SK-N-SH treated with all-trans-retinoic acid at 6 μM for 48 hours (cell line): ENCODE data around the gene CLCN3.

Experiments
- ATAC-seq: fragments of 200-7000 bp; cut with Tn5 transposase; 3 replicates; pipeline ENCODE4 v1.9.1; 2020; ENCODE audit warnings: mild to moderate bottlenecking, moderate library complexity
- CREB5 ChIP-seq: fragments of 250-450 bp; sonication (Bioruptor Pico); IDR thresholded peaks from 2 replicates; pipeline ENCODE4 v1.5.1; 2020; ENCODE audit warnings: low read depth, mild to moderate bottlenecking, moderate library complexity
- CSDC2 ChIP-seq: fragments of 250-450 bp; sonication (Bioruptor Pico); IDR thresholded peaks from 2 replicates; pipeline ENCODE4 v1.5.0; 2020; ENCODE audit warnings: mild to moderate bottlenecking, moderate library complexity
- ESRRG ChIP-seq: fragments of 250-450 bp; sonication (Bioruptor Pico); IDR thresholded peaks from 2 replicates; pipeline ENCODE4 v1.6.1; 2021; ENCODE audit warnings: mild to moderate bottlenecking
- ISL1 ChIP-seq: fragments of 250-450 bp; sonication (Bioruptor Pico); IDR thresholded peaks from 2 replicates; pipeline ENCODE4 v2.1.2; 2022; ENCODE audit warnings: mild to moderate bottlenecking, moderate library complexity
- OSR1 ChIP-seq: fragments of 250-450 bp; sonication (Bioruptor Pico); IDR thresholded peaks from 2 replicates; pipeline ENCODE4 v1.8.0; 2022; ENCODE audit warnings: moderate library complexity, mild to moderate bottlenecking, inconsistent platforms
- POU6F1 ChIP-seq: fragments of 250-450 bp; sonication (Bioruptor Pico); IDR thresholded peaks from 2 replicates; pipeline ENCODE4 v1.8.0; 2021; ENCODE audit warnings: low read depth, mild to moderate bottlenecking, moderate library complexity, borderline replicate concordance
- PPARA ChIP-seq: fragments of 250-450 bp; sonication (Bioruptor Pico); IDR thresholded peaks from 2 replicates; pipeline ENCODE4 v1.5.0; 2020; ENCODE audit warnings: mild to moderate bottlenecking, borderline replicate concordance
- RARB ChIP-seq: fragments of 250-450 bp; sonication (Bioruptor Pico); IDR thresholded peaks from 2 replicates; pipeline ENCODE4 v1.8.0; 2021; ENCODE audit warnings: mild to moderate bottlenecking, moderate library complexity
- TOX ChIP-seq: fragments of 250-450 bp; sonication (Bioruptor Pico); IDR thresholded peaks from 2 replicates; pipeline ENCODE4 v1.8.0; 2021; ENCODE audit warnings: mild to moderate bottlenecking, moderate library complexity, borderline replicate concordance
- ZFP3 ChIP-seq: fragments of 250-450 bp; sonication (Bioruptor Pico); IDR thresholded peaks from 2 replicates; pipeline ENCODE4 v1.5.0; 2020; ENCODE audit warnings: mild to moderate bottlenecking, moderate library complexity
- ZNF565 ChIP-seq: fragments of 450-650 bp; formaldehyde crosslinking; conservative IDR thresholded peaks from 2 replicates; pipeline ENCODE4 v1.5.0; 2020; ENCODE audit warnings: low read depth, mild to moderate bottlenecking, moderate library complexity
- ZNF70 ChIP-seq: fragments of 450-650 bp; formaldehyde crosslinking; IDR thresholded peaks from 2 replicates; pipeline ENCODE4 v1.5.0; 2020; ENCODE audit warnings: mild to moderate bottlenecking, moderate library complexity
- TF ChIP-seq, protein P1 (sequence below): fragments of 250-450 bp; sonication (Bioruptor Pico); IDR thresholded peaks from 2 replicates; pipeline ENCODE4 v1.5.1; 2021; ENCODE audit warnings: mild to moderate bottlenecking, moderate library complexity
- TF ChIP-seq, protein P2 (sequence below): fragments of 250-450 bp; sonication (Bioruptor Pico); IDR thresholded peaks from 2 replicates; pipeline ENCODE4 v1.5.0; 2020; ENCODE audit warnings: mild to moderate bottlenecking, moderate library complexity
- TF ChIP-seq, protein P3 (sequence below): fragments of 250-450 bp; sonication (Bioruptor Pico); IDR thresholded peaks from 2 replicates; pipeline ENCODE4 v1.8.0; 2020; ENCODE audit warnings: mild to moderate bottlenecking, moderate library complexity, borderline replicate concordance

The CLCN3 gene

GRCh38 chr4:169756971-169757574 is 136.7 kb downstream of the CLCN3 start:
- TF ChIP-seq ZNF70 (peak; percentile 89), ZNF565 (CRISPR knock-in tag) (no peak)
- ATAC-seq, result peak; percentile 35

DNA sequence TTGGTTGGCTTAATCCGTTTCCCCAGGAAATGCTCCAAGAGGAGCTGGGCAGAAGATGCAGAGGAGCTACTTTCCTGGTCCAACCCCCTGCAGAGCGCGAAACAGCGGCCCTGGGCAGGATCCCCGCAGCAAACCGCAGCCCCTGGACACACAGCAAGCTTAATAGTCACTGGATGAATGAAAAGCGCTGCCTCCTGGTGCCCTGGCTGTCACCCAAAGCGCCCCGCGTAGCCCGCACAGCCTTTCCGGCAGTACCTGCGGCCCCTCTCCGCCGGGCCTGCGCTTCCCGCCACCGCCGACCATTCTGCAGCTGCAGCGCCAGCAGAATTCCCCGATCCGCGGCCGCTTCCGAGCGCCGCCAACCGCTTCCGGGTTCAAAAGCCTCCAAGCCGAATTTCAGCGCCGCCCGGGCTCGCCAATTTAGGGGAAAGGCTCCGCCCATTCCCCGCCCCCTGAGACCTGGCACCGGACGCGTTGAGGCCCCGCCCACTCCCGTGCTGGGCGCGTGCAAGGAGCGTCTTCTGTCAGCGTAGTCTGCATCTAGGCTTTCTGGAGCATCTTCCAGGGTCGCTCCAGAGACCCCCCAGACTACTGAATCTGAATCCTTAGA is 137.3 kb downstream of the CLCN3 start, which contains the start of gene HPF1:
Gene HPF1, minus strand, starts transcription at position 370 of the 610 bp plus-strand sequence. Its CDS starts 67 bp downstream, at position 303.
- TF ChIP-seq ZFP3 (CRISPR knock-in tag) (no peak), RARB (CRISPR knock-in tag) (no peak), PPARA (no peak), ESRRG (CRISPR knock-in tag) (no peak), ISL1 (CRISPR knock-in tag) (no peak)
- TF ChIP-seq, protein P1, sequence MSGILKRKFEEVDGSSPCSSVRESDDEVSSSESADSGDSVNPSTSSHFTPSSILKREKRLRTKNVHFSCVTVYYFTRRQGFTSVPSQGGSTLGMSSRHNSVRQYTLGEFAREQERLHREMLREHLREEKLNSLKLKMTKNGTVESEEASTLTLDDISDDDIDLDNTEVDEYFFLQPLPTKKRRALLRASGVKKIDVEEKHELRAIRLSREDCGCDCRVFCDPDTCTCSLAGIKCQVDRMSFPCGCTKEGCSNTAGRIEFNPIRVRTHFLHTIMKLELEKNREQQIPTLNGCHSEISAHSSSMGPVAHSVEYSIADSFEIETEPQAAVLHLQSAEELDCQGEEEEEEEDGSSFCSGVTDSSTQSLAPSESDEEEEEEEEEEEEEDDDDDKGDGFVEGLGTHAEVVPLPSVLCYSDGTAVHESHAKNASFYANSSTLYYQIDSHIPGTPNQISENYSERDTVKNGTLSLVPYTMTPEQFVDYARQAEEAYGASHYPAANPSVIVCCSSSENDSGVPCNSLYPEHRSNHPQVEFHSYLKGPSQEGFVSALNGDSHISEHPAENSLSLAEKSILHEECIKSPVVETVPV, result no peak
- ATAC-seq, result peak; percentile 96

GRCh38 chr4:169758401-169758962 is 138.1 kb downstream of the CLCN3 start:
- ATAC-seq, result no peak

More at GRCh38 chr4:169758401-169758962, 138.1 kb downstream of the CLCN3 start:
- TF ChIP-seq RARB (CRISPR knock-in tag), result no peak
- TF ChIP-seq ZFP3 (CRISPR knock-in tag), result no peak
- TF ChIP-seq TOX (CRISPR knock-in tag), result no peak
- TF ChIP-seq, protein P2, sequence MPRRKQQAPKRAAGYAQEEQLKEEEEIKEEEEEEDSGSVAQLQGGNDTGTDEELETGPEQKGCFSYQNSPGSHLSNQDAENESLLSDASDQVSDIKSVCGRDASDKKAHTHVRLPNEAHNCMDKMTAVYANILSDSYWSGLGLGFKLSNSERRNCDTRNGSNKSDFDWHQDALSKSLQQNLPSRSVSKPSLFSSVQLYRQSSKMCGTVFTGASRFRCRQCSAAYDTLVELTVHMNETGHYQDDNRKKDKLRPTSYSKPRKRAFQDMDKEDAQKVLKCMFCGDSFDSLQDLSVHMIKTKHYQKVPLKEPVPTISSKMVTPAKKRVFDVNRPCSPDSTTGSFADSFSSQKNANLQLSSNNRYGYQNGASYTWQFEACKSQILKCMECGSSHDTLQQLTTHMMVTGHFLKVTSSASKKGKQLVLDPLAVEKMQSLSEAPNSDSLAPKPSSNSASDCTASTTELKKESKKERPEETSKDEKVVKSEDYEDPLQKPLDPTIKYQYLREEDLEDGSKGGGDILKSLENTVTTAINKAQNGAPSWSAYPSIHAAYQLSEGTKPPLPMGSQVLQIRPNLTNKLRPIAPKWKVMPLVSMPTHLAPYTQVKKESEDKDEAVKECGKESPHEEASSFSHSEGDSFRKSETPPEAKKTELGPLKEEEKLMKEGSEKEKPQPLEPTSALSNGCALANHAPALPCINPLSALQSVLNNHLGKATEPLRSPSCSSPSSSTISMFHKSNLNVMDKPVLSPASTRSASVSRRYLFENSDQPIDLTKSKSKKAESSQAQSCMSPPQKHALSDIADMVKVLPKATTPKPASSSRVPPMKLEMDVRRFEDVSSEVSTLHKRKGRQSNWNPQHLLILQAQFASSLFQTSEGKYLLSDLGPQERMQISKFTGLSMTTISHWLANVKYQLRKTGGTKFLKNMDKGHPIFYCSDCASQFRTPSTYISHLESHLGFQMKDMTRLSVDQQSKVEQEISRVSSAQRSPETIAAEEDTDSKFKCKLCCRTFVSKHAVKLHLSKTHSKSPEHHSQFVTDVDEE (CRISPR knock-in tag), result no peak
- no peak for TF ChIP-seq PPARA
- no peak for TF ChIP-seq CREB5 (CRISPR knock-in tag)
- TF ChIP-seq POU6F1 (CRISPR knock-in tag), result no peak
- TF ChIP-seq, protein P3, sequence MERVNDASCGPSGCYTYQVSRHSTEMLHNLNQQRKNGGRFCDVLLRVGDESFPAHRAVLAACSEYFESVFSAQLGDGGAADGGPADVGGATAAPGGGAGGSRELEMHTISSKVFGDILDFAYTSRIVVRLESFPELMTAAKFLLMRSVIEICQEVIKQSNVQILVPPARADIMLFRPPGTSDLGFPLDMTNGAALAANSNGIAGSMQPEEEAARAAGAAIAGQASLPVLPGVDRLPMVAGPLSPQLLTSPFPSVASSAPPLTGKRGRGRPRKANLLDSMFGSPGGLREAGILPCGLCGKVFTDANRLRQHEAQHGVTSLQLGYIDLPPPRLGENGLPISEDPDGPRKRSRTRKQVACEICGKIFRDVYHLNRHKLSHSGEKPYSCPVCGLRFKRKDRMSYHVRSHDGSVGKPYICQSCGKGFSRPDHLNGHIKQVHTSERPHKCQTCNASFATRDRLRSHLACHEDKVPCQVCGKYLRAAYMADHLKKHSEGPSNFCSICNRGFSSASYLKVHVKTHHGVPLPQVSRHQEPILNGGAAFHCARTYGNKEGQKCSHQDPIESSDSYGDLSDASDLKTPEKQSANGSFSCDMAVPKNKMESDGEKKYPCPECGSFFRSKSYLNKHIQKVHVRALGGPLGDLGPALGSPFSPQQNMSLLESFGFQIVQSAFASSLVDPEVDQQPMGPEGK (CRISPR knock-in tag), result no peak
- TF ChIP-seq ZNF565 (CRISPR knock-in tag), result no peak
- TF ChIP-seq OSR1, result no peak
- TF ChIP-seq CSDC2 (CRISPR knock-in tag), result no peak
- TF ChIP-seq, all 23 proteins: peak for 0
